ENCODE data around the gene BCL11B.

The BCL11B gene

GRCh38 chr14:99286761-99287160 lies 14.8 kb upstream of the BCL11B start:
- no peak for DNase-seq (ENCODE audit: low read depth in 3 of 3)

GRCh38 chr14:99284254-99285004 lies 12.4 kb upstream of the BCL11B start:
- DNase-seq (ENCODE audit: low read depth in 3 of 3), result no peak

- no peak for DNase-seq (ENCODE audit: low read depth in 3 of 3)
Observed at GRCh38 chr14:99282261-99283050, 10.5 kb upstream of the BCL11B start.

- no peak for DNase-seq (ENCODE audit: low read depth in 3 of 3)
Observed at GRCh38 chr14:99281396-99281795, 9.4 kb upstream of the BCL11B start.

- no peak for DNase-seq (ENCODE audit: low read depth in 3 of 3)
Observed at GRCh38 chr14:99280852-99281251, 8.9 kb upstream of the BCL11B start.

GRCh38 chr14:99280066-99280731 lies 8.2 kb upstream of the BCL11B start:
- DNase-seq (ENCODE audit: low read depth in 3 of 3), result no peak

GRCh38 chr14:99278836-99279235 lies 6.8 kb upstream of the BCL11B start:
- DNase-seq (ENCODE audit: low read depth in 3 of 3), result no peak

GRCh38 chr14:99277530-99277929 lies 5.5 kb upstream of the BCL11B start:
- no peak for DNase-seq (ENCODE audit: low read depth in 3 of 3)

GRCh38 chr14:99276482-99276881 lies 4.5 kb upstream of the BCL11B start:
- DNase-seq (ENCODE audit: low read depth in 3 of 3), result no peak

- DNase-seq (ENCODE audit: low read depth in 3 of 3), result no peak
Observed at GRCh38 chr14:99275222-99275584, 3.2 kb upstream of the BCL11B start.

- no peak for DNase-seq (ENCODE audit: low read depth in 3 of 3)
Observed at GRCh38 chr14:99274346-99275221, 2.6 kb upstream of the BCL11B start.

GRCh38 chr14:99273766-99274345 lies 1.9 kb upstream of the BCL11B start:
- no peak for DNase-seq (ENCODE audit: low read depth in 3 of 3)

- no peak for DNase-seq (ENCODE audit: low read depth in 3 of 3)
Observed at GRCh38 chr14:99272899-99273765, 1.1 kb upstream of the BCL11B start.

- no peak for DNase-seq (ENCODE audit: low read depth in 3 of 3)
Observed at GRCh38 chr14:99272632-99272898, 568 bp upstream of the BCL11B start.

- DNase-seq (ENCODE audit: low read depth in 3 of 3), result no peak
Observed at GRCh38 chr14:99271221-99271941, 616 bp downstream of the BCL11B start.

- DNase-seq (ENCODE audit: low read depth in 3 of 3), result no peak
Observed at GRCh38 chr14:99270458-99271220, 1.4 kb downstream of the BCL11B start.

- no peak for DNase-seq (ENCODE audit: low read depth in 3 of 3)
Observed at GRCh38 chr14:99268810-99269707, 2.9 kb downstream of the BCL11B start.

Measured in stimulated activated CD4-positive, alpha-beta T cell treated with anti-CD3 and anti-CD28 coated beads, TNF-alpha, amount 100 ng/mL, for 48 hours (primary cell).